Psoas muscle (tissue), 8 donors: Measurements from ENCODE around the gene SLC2A8. TPM values are rescaled to one million over a fixed set of nuclear protein-coding genes. Genes with fewer than 3 reads are reported as not detected.

Source experiments
- ATAC-seq, 4 donors: fragments of 200-7000 bp; cut with Tn5 transposase; one replicate each; pipeline ENCODE4 v1.9.1; 2020; ENCODE audit warnings: moderate library complexity in 3 of 4, mild to moderate bottlenecking in 2 of 4
- DNase-seq, 2 donors: peaks; one replicate each; pipeline ENCODE4 v3.0.0-alpha.2; 2020
- H3K27ac ChIP-seq: fragments of 200-600 bp; one replicate; pipeline ENCODE4 v1.8.0; 2022
- H3K27me3 ChIP-seq, 3 donors: fragments of 200-600 bp in 1 of 3; one replicate each; pipeline versions ENCODE4 v1.6.1 to v1.8.0; 2013 to 2022; ENCODE audit warnings: low read length in 2 of 3, mild to moderate bottlenecking in 2 of 3, moderate library complexity in 1 of 3; ENCODE audit not compliant: insufficient read depth in 3 of 3
- H3K36me3 ChIP-seq, 2 donors: fragments of 200-600 bp in 1 of 2; one replicate each; pipeline versions ENCODE4 v1.6.1 to v1.8.0; 2013 to 2022; ENCODE audit warnings: low read depth in 1 of 2, mild to moderate bottlenecking in 1 of 2, moderate library complexity in 1 of 2; ENCODE audit not compliant: insufficient read depth in 1 of 2
- H3K4me1 ChIP-seq: fragments of 200-600 bp; one replicate; pipeline ENCODE4 v1.8.0; 2022
- H3K4me3 ChIP-seq: fragments of 200-600 bp; one replicate; pipeline ENCODE4 v1.8.0; 2022; ENCODE audit warnings: mild to moderate bottlenecking
- H3K9me3 ChIP-seq: fragments of 200-600 bp; one replicate; pipeline ENCODE4 v1.8.0; 2022
- CTCF ChIP-seq: fragments of 200-600 bp; IDR thresholded peaks from one replicate; pipeline ENCODE4 v1.8.0; 2022; ENCODE audit warnings: antibody characterized with exemption
- WGBS, 3 donors: extraction: QIAGEN DNeasy Blood & Tissue Kit; methylation state at CpG; one replicate each; pipeline versions ENCODE4 v1.1.6 to v1.1.7; 2013; 5-methylcytosine and 5-hydroxymethylcytosine counted together
- intact Hi-C, 2 donors: fragments of 100-400 bp; cut with DNase I; formaldehyde crosslinking; loops; one replicate each; pipeline versions ENCODE4 v1.11.0 to v1.14.2; 2022
- polyA plus RNA-seq, 3 donors: library from polyadenylated mRNA; stranded (reverse); fragments of 200-250 nt; gene quantifications; one replicate each; pipeline ENCODE4 v1.2.3, GENCODE V29; 2013
- total RNA-seq, 4 donors: library from RNA; stranded (reverse); fragmentation: NEBNext Ultra II Directional in 2 of 4; extraction: Animal tissue kit (Norgen Biotek cat#: 25700) in 2 of 4; gene quantifications; one replicate each; pipeline versions ENCODE4 v1.2.1 to v1.2.4, GENCODE V29; 2021 to 2023
- donor health status: healthy with polysubstance abuse.
- donor health status: DM: no; HTN: no; CAD: no; lungs with moderate emphysema.
- donor health status: Bipolar disorder and iron deficiency.
- donor health status: healthy.
- donor health status: DM: yes; HTN: yes; CAD: no.
- donor health status: DM: no; HTN: no; CAD: no.
- donor health status: DM: no; HTN: no; CAD: no.
- donor health status: DM: yes; HTN: yes; CAD: no.

The SLC2A8 gene
- total and polyA plus RNA-seq, 7 donors: 13.2 to 20.3 (median 16.3) TPM

GRCh38 chr9:127365461-127365860 lies 31.5 kb upstream of the SLC2A8 start:
- Histone ChIP-seq H3K4me3 (no peak overlapping the region), H3K36me3 (peaks cover 0 to 14% of the 10 kb centered on the region in 2 donors), H3K9me3 (no peaks in the 10 kb centered on the region), H3K4me1 (no peaks in the 10 kb centered on the region), H3K27me3 (no peaks in the 10 kb centered on the region), H3K27ac (no peak overlapping the region)
- ATAC-seq (no peak), DNase-seq (no peak)
- WGBS, 3 donors: 87 to 92% (median 87%) methylated on average over 10 of the region's 10 CpGs
- intact Hi-C loops: no loop called here
- no peak for TF ChIP-seq CTCF

GRCh38 chr9:127366594-127366993 lies 30.4 kb upstream of the SLC2A8 start:
- Histone ChIP-seq H3K4me3 (no peak overlapping the region), H3K36me3 (peaks cover 0 to 14% of the 10 kb centered on the region in 2 donors), H3K27me3 (no peaks in the 10 kb centered on the region), H3K4me1 (no peaks in the 10 kb centered on the region), H3K27ac (no peak overlapping the region), H3K9me3 (no peaks in the 10 kb centered on the region)
- intact Hi-C loops: no loop called here
- WGBS, 3 donors: 51 to 75% (median 60%) methylated on average over 7 of the region's 7 CpGs
- TF ChIP-seq CTCF: no peak
- DNase-seq: no peak
- ATAC-seq: no peak

- Histone ChIP-seq H3K4me1 (no peaks in the 10 kb centered on the region), H3K36me3 (peaks cover 0 to 14% of the 10 kb centered on the region in 2 donors), H3K4me3 (no peak overlapping the region), H3K27ac (no peak overlapping the region), H3K9me3 (no peaks in the 10 kb centered on the region), H3K27me3 (no peaks in the 10 kb centered on the region)
- intact Hi-C loops: no loop called here
- no peak for DNase-seq
- WGBS, 3 donors: 76 to 79% (median 77%) methylated on average over 6 of the region's 6 CpGs
- TF ChIP-seq CTCF: no peak
- ATAC-seq: no peak
Measured at GRCh38 chr9:127368852-127369402, 28.0 kb upstream of the SLC2A8 start.

- ATAC-seq (no peak), DNase-seq (no peak)
- peaks cover 0 to 11% of the 10 kb centered on the region in 2 donors for H3K36me3 ChIP-seq
- H3K27me3 ChIP-seq: no peaks in the 10 kb centered on the region
- H3K27ac ChIP-seq: no peak overlapping the region
- intact Hi-C loops: no loop called here
- H3K4me3 ChIP-seq: no peak overlapping the region
- no peaks in the 10 kb centered on the region for H3K4me1 ChIP-seq
- no peaks in the 10 kb centered on the region for H3K9me3 ChIP-seq
- no peak for TF ChIP-seq CTCF
- WGBS, 3 donors: 87 to 94% (median 94%) methylated on average over 8 of the region's 8 CpGs
Measured at GRCh38 chr9:127369428-127369827, 27.5 kb upstream of the SLC2A8 start.

- H3K9me3 ChIP-seq: no peaks in the 10 kb centered on the region
- no peaks in the 10 kb centered on the region for H3K27me3 ChIP-seq
- H3K4me1 ChIP-seq: no peaks in the 10 kb centered on the region
- ATAC-seq (no peak), DNase-seq (no peak)
- H3K4me3 ChIP-seq: no peak overlapping the region
- intact Hi-C loops: no loop called here
- H3K27ac ChIP-seq: no peak overlapping the region
- 61 to 71% (median 67%) methylated on average over 7 of the region's 7 CpGs for whole genome bisulfite sequencing, 3 donors
- H3K36me3 ChIP-seq: peaks cover 0 to 4% of the 10 kb centered on the region in 2 donors
- no peak for TF ChIP-seq CTCF
Measured at GRCh38 chr9:127370147-127370579, 26.8 kb upstream of the SLC2A8 start.
